GM12872 (cell line): Measurements from ENCODE around the gene DHRSX.

Source experiments
- TF ChIP-seq, protein P1 (sequence below): IDR thresholded peaks from 3 replicates; pipeline ENCODE4 v1.5.1; 2011; ENCODE audit warnings: low read depth, mild to moderate bottlenecking, low read length, moderate library complexity; ENCODE audit not compliant: insufficient read depth

DHRSX gene

GRCh38 chrX:2439613-2440012, 61.2 kb downstream of the DHRSX start:
- TF ChIP-seq, protein P1, sequence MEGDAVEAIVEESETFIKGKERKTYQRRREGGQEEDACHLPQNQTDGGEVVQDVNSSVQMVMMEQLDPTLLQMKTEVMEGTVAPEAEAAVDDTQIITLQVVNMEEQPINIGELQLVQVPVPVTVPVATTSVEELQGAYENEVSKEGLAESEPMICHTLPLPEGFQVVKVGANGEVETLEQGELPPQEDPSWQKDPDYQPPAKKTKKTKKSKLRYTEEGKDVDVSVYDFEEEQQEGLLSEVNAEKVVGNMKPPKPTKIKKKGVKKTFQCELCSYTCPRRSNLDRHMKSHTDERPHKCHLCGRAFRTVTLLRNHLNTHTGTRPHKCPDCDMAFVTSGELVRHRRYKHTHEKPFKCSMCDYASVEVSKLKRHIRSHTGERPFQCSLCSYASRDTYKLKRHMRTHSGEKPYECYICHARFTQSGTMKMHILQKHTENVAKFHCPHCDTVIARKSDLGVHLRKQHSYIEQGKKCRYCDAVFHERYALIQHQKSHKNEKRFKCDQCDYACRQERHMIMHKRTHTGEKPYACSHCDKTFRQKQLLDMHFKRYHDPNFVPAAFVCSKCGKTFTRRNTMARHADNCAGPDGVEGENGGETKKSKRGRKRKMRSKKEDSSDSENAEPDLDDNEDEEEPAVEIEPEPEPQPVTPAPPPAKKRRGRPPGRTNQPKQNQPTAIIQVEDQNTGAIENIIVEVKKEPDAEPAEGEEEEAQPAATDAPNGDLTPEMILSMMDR: no peak

- TF ChIP-seq, protein P1: no peak
Measured at GRCh38 chrX:2435465-2435864, 65.3 kb downstream of the DHRSX start.

DNA sequence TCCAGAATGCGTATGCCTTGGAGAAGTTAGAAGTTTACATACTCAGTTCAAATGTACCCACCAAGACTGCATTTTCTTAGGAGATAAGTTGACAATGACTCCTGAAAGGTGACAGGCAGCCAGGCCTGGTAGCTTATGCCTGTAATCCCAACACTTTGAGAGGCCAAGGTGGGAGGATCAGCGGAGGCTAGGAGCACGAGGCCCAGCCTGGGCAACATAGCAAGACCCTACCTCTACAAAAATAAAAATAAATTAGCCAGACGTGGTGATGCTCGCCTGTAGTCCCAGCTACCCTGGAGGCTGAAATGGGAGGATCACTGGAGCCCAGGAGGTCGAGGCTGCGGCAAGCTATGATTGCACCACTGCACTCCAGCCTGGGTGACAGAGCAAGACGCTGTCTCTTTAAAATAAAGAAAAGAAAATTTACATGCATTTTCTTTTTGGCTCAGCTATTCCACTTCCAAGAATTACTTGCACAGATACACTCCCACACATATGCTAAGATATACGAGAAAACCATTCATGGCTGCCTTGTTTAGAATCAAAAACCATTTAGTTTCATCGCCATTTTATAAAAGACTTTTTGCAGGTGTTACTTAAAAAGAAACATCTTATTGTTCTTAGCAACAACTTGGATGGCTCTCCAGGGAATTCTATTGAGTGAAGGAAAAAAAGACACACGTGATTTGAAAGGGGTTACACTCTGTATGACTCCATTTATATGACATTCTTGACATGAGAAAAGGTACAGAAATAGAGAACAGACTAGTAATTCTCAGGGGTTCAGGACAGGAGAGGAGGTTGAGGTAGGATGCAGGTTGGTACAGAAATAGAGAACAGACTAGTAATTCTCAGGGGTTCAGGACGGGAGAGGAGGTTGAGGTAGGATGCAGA, 66.3 kb downstream of the DHRSX start:
- TF ChIP-seq, protein P1: no peak

DNA sequence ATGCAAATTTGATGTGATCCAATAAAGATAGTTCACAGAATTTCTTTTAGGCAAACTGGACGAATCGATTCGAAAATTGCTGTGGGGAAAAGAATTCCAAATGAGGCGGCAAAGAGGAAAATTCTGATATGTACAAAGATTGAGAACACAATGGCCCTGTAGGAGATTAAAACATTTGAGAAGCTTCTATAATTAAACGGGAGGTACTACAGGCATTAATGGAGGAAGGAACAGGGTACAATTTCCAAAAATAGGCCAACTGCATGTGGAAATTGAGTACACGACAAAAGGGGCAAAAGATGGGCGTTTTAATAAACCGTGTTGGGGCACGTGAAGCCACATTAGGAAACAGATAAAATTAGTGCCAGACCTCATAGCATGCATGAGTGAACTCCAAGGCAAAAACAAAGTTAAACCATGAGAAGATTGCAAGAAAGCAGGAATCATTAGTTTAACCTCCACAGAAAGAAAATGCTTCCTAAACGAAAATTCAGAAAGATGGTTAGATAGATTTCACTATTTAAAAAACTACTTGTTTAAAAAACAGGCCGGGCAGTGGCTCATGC, 68.4 kb downstream of the DHRSX start:
- TF ChIP-seq, protein P1: no peak

DNA sequence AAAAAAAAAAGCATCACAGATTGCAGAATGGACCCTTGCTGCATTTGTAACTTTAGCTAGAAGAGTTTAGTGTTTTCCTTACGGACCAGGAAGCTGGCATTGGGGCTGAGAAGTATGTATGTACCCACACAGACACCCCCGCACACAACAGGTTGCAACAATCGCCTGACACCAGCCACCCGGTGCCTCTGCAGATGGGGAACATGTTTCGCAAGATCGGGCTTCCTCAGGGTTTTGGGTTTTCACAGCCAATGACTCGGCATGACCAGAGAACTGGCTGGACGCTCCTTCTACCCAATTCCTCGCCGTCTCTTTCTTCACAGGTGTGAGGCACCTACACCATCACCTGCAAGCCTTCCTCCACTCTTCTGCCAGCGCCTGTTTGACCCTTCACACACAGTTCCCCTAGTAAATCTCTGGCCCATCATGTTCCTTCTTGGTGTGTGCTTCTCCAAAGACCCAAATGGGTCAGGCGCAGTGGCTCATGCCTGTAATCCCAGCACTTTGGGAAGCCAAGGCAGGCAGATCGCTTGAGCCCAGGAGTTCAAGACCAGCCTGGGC, 70.4 kb downstream of the DHRSX start:
- TF ChIP-seq, protein P1: no peak

DNA sequence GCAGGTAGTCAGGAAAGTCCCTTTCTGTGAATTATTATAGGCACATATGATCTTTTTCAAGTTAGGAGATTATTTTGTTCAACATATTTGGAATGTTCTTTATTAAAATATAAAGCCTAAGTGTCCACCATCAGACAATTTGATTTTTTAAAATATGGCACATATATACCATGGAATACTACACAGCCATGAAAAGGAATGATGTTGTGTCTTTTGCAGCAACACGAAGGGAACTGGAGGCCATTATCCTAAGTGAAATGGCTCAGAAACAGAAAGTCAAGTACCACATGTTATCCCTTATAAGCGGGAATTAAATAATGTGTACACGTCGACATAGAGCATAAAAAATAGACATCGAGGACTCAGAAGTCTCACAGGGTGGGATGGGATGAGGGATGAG, 73.0 kb downstream of the DHRSX start:
- TF ChIP-seq, protein P1: no peak

GRCh38 chrX:2427147-2427546, 73.6 kb downstream of the DHRSX start:
- TF ChIP-seq, protein P1: no peak
